GM12891 (cell line): Measurements from ENCODE around the gene SIX1.

Source experiments
- POLR2A ChIP-seq: IDR thresholded peaks from 2 replicates; pipeline ENCODE4 v1.6.1; 2011; ENCODE audit warnings: low read depth, low read length, control low read depth
- POLR2AphosphoS5 ChIP-seq: IDR thresholded peaks from 2 replicates; pipeline ENCODE4 v1.6.1; 2011; ENCODE audit warnings: low read depth, low read length, control low read depth
- SPI1 ChIP-seq: IDR thresholded peaks from 2 replicates; pipeline ENCODE4 v1.6.1; 2011; ENCODE audit warnings: low read depth, low read length, control low read depth
- TAF1 ChIP-seq: IDR thresholded peaks from 2 replicates; pipeline ENCODE4 v1.6.1; 2011; ENCODE audit warnings: low read depth, low read length, control low read depth

DNA sequence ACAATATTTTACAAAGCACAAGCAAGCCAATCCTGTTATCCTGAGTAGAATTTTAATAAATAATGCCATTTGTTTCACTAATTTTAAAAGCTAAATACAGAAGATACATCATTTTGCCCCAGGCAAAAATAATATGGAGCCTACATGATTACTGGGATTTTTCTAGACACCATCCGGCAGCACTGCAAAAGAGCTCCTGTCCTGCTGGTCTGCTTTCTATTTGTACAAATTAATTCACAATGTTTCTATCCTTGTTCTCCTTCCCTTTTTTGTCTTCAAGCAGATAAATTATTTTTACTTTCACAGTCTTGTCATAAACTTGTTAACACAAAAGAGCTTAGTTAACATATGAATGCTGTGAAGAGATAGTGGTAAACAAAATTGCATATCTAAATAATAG is 4.6 kb downstream of the SIX1 start:
- TF ChIP-seq POLR2AphosphoS5 (no peak), POLR2A (no peak), TAF1 (no peak), SPI1 (no peak)
